H1 (cell line): ENCODE results near the gene SYTL5.

Source experiments
- BACH1 ChIP-seq: IDR thresholded peaks from 2 replicates; pipeline ENCODE4 v1.6.1; 2012; ENCODE audit warnings: low read length, improper control_type of control experiment
- EZH2 ChIP-seq: fragments of 200-600 bp; sonication (generic); IDR thresholded peaks from 2 replicates; pipeline ENCODE4 v1.7.1; 2012; ENCODE audit warnings: low read depth, mild to moderate bottlenecking, moderate library complexity, low read length, inconsistent platforms; ENCODE audit not compliant: severe bottlenecking
- POLR2A ChIP-seq, 2 experiments: IDR thresholded peaks; 1 replicate in 1 of 2; 2 replicates in 1 of 2; pipeline ENCODE4 v1.6.1; 2011; ENCODE audit warnings: low read depth in 2 of 2, low read length in 2 of 2, mild to moderate bottlenecking in 2 of 2; ENCODE audit errors: control extremely low read depth in 1 of 2
- ZNF274 ChIP-seq: IDR thresholded peaks from 2 replicates; pipeline ENCODE4 v1.7.0; 2012; ENCODE audit warnings: low read length, borderline replicate concordance; ENCODE audit errors: extremely low read depth
- TF ChIP-seq, protein P1 (sequence below), 3 experiments: IDR thresholded peaks; 1 replicate in 2 of 3; 2 replicates in 1 of 3; pipeline versions ENCODE4 v1.5.1 to v1.6.1; 2011; ENCODE audit warnings: low read length in 3 of 3, mild to moderate bottlenecking in 3 of 3, inconsistent platforms in 2 of 3, low read depth in 1 of 3, moderate library complexity in 1 of 3; ENCODE audit not compliant: insufficient read depth in 1 of 3; ENCODE audit errors: control extremely low read depth in 1 of 3

GRCh38 chrX:38154818-38155217 lies 148.5 kb downstream of the SYTL5 start:
- TF ChIP-seq EZH2 = no peak
- TF ChIP-seq, protein P1, sequence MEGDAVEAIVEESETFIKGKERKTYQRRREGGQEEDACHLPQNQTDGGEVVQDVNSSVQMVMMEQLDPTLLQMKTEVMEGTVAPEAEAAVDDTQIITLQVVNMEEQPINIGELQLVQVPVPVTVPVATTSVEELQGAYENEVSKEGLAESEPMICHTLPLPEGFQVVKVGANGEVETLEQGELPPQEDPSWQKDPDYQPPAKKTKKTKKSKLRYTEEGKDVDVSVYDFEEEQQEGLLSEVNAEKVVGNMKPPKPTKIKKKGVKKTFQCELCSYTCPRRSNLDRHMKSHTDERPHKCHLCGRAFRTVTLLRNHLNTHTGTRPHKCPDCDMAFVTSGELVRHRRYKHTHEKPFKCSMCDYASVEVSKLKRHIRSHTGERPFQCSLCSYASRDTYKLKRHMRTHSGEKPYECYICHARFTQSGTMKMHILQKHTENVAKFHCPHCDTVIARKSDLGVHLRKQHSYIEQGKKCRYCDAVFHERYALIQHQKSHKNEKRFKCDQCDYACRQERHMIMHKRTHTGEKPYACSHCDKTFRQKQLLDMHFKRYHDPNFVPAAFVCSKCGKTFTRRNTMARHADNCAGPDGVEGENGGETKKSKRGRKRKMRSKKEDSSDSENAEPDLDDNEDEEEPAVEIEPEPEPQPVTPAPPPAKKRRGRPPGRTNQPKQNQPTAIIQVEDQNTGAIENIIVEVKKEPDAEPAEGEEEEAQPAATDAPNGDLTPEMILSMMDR (IDR thresholded peaks at IDR 0.05; ENCODE audit: control extremely low read depth in 1 of 3, insufficient read depth in 1 of 3, low read depth in 1 of 3, low read length in 3 of 3) = no peak
- TF ChIP-seq POLR2A (IDR thresholded peaks at IDR 0.05; ENCODE audit: control extremely low read depth in 1 of 2, low read depth in 2 of 2, low read length in 2 of 2) = no peak
- TF ChIP-seq ZNF274 = no peak
- no peak for TF ChIP-seq BACH1
